Endothelial cell of umbilical vein (primary cell): ENCODE measurements around the gene PPME1. TPM values are rescaled to one million over a fixed set of nuclear protein-coding genes. Genes with fewer than 3 reads are reported as not detected.

Source experiments
- BruUV-seq: library from RNA; stranded (reverse); fragments of 400-500 nt; replicated peaks from 2 replicates; lab custom pipeline; 2021; lab: Mats Ljungman, UMichigan
- CTCF ChIA-PET: fragments of 300-600, 350-600 bp; sonication (Branson Sonifier 250); formaldehyde crosslinking; loops from one replicate; lab custom pipeline; 2021; ENCODE audit warnings: antibody characterized with exemption, inconsistent platforms; lab: Charles Lee
- POLR2A ChIA-PET: fragments of 300-600, 350-600 bp; sonication (Branson Sonifier 250); formaldehyde crosslinking; loops from one replicate; lab custom pipeline; 2021; ENCODE audit warnings: antibody characterized with exemption, inconsistent platforms; lab: Charles Lee
- DNase-seq: peaks from one replicate; pipeline ENCODE4 v3.0.0-alpha.2; 2011; ENCODE audit warnings: low read depth, low spot score
- FAIRE-seq: peaks from 2 replicates; lab custom pipeline; 2011; peaks lifted over from hg19 to GRCh38; lab: Jason Lieb, UNC
- H2AFZ ChIP-seq: 2 replicates; pipeline ENCODE4 v1.6.0; 2012; ENCODE audit warnings: low read depth, low read length, control low read depth, inconsistent platforms
- H3K27ac ChIP-seq: 2 replicates; pipeline ENCODE4 v1.5.1; 2011; ENCODE audit warnings: low read depth, mild to moderate bottlenecking, control low read depth, low read length, moderate library complexity; ENCODE audit not compliant: insufficient read depth
- H3K27me3 ChIP-seq, 2 experiments: 2 replicates each; pipeline versions ENCODE4 v1.6.0 to v1.6.1; 2011; ENCODE audit warnings: low read length in 2 of 2, mixed read lengths in 1 of 2; ENCODE audit not compliant: control insufficient read depth in 2 of 2, insufficient read depth in 2 of 2
- H3K36me3 ChIP-seq, 2 experiments: 2 replicates in 1 of 2; 3 replicates in 1 of 2; pipeline ENCODE4 v1.5.1; 2011; ENCODE audit warnings: low read length in 2 of 2, mild to moderate bottlenecking in 1 of 2, moderate library complexity in 1 of 2; ENCODE audit not compliant: control insufficient read depth in 2 of 2, insufficient read depth in 2 of 2; ENCODE audit errors: extremely low read depth in 1 of 2
- H3K4me1 ChIP-seq: 3 replicates; pipeline ENCODE4 v1.5.1; 2011; ENCODE audit warnings: mild to moderate bottlenecking, low read length; ENCODE audit not compliant: control insufficient read depth, insufficient read depth; ENCODE audit errors: extremely low read depth
- H3K4me2 ChIP-seq: 2 replicates; pipeline ENCODE4 v1.6.1; 2011; ENCODE audit warnings: low read length, control low read depth, mixed read lengths; ENCODE audit not compliant: insufficient read depth
- H3K4me3 ChIP-seq, 3 experiments: fragments of 200-600 bp in 1 of 3; sonication (generic), shearing (Covaris generic) in 1 of 3; replicated peaks in 1 of 3; 2 replicates each; pipeline ENCODE4 v1.5.1; 2011 to 2016; ENCODE audit warnings: control low read depth in 3 of 3, low read length in 3 of 3, mild to moderate bottlenecking in 2 of 3, inconsistent platforms in 1 of 3, low read depth in 1 of 3, moderate library complexity in 1 of 3; ENCODE audit not compliant: insufficient read depth in 1 of 3
- H3K79me2 ChIP-seq: 2 replicates; pipeline ENCODE4 v1.6.0; 2012; ENCODE audit warnings: low read length, inconsistent platforms; ENCODE audit not compliant: control insufficient read depth, insufficient read depth
- H3K9ac ChIP-seq: replicated peaks from 2 replicates; pipeline ENCODE3; 2011; ENCODE audit warnings: low read length, control low read depth; ENCODE audit not compliant: insufficient read depth; ENCODE audit errors: extremely low read depth
- H3K9me1 ChIP-seq: replicated peaks from 3 replicates; pipeline ENCODE4 v1.6.0; 2011; ENCODE audit warnings: mild to moderate bottlenecking, low read length; ENCODE audit not compliant: control insufficient read depth, insufficient read depth; ENCODE audit errors: extremely low read depth
- H3K9me3 ChIP-seq: replicated peaks from 2 replicates; pipeline ENCODE4 v1.5.1; 2012; ENCODE audit warnings: low read length, inconsistent platforms; ENCODE audit not compliant: control insufficient read depth, insufficient read depth
- H4K20me1 ChIP-seq: replicated peaks from 2 replicates; pipeline ENCODE3; 2011; ENCODE audit warnings: mild to moderate bottlenecking, low read length; ENCODE audit not compliant: control insufficient read depth, insufficient read depth; ENCODE audit errors: extremely low read depth
- CTCF ChIP-seq, 2 donors: IDR thresholded peaks; 1 replicate in 1 of 2; 2 replicates in 1 of 2; pipeline ENCODE4 v1.5.1; 2011; ENCODE audit warnings: low read length in 2 of 2, mild to moderate bottlenecking in 2 of 2, moderate library complexity in 2 of 2, control low read depth in 1 of 2, inconsistent platforms in 1 of 2, low read depth in 1 of 2; ENCODE audit not compliant: insufficient read depth in 1 of 2; ENCODE audit errors: extremely low read depth in 1 of 2
- EZH2 ChIP-seq: IDR thresholded peaks from 2 replicates; pipeline ENCODE4 v1.6.1; 2012; ENCODE audit warnings: borderline replicate concordance, low read depth, mild to moderate bottlenecking, moderate library complexity, low read length, inconsistent platforms; ENCODE audit not compliant: severe bottlenecking
- FOS ChIP-seq: IDR thresholded peaks from 2 replicates; pipeline ENCODE4 v1.6.1; 2011; ENCODE audit warnings: mild to moderate bottlenecking, low read length, moderate library complexity, borderline replicate concordance; ENCODE audit not compliant: insufficient read depth
- GATA2 ChIP-seq: IDR thresholded peaks from 2 replicates; pipeline ENCODE4 v1.7.0; 2011; ENCODE audit warnings: low read depth, mild to moderate bottlenecking, moderate library complexity, mixed read lengths, low read length; ENCODE audit not compliant: insufficient read length, insufficient read depth
- JUN ChIP-seq: IDR thresholded peaks from 2 replicates; pipeline ENCODE4 v1.6.1; 2011; ENCODE audit warnings: borderline replicate concordance, low read depth; ENCODE audit not compliant: insufficient read length, insufficient read depth
- MAX ChIP-seq: IDR thresholded peaks from 2 replicates; pipeline ENCODE4 v1.6.1; 2011; ENCODE audit not compliant: insufficient read depth, insufficient read length
- MYC ChIP-seq: IDR thresholded peaks from one replicate; pipeline ENCODE4 v1.6.1; 2011; ENCODE audit warnings: mild to moderate bottlenecking, low read depth, low read length
- POLR2A ChIP-seq: IDR thresholded peaks from 2 replicates; pipeline ENCODE4 v1.6.1; 2012; ENCODE audit warnings: low read depth, mild to moderate bottlenecking, control low read depth, low read length
- POLR2AphosphoS5 ChIP-seq: IDR thresholded peaks from 2 replicates; pipeline ENCODE4 v1.6.1; 2012; ENCODE audit warnings: low read depth, mild to moderate bottlenecking, control low read depth, low read length, moderate library complexity; ENCODE audit not compliant: insufficient read depth
- dilution Hi-C: fragments of 300-500 bp; cut with MboI; formaldehyde crosslinking; loops from one replicate; pipeline ENCODE4 v1.15.0; 2019; ENCODE audit warnings: low sequenced_read_pairs; ENCODE audit not compliant: extremely low pct_ligation_motif_present
- intact Hi-C: fragments of 100-400 bp; cut with micrococcal nuclease; formaldehyde crosslinking; loops from one replicate; pipeline ENCODE4 v1.10.0; 2022
- polyA plus RNA-seq, 4 experiments: library from polyadenylated mRNA; depleted of rRNA in 3 of 4; stranded (reverse) in 3 of 4; unstranded in 1 of 4; fragments of >200 nt; gene quantifications; 2 replicates each; pipeline versions ENCODE4 v1.2.1 to v1.2.3, GENCODE V29; 2011 to 2012; ENCODE audit warnings: missing spikeins in 1 of 4
- total RNA-seq: library from RNA; stranded (reverse); gene quantifications from 2 replicates; pipeline ENCODE4 v1.2.3, GENCODE V29; 2021

The PPME1 gene
- total and polyA plus RNA-seq, 2 donors (not counting 3 experiments of a cell fraction or from before 2014, with no cell fraction given), result 37.2 to 49.9 TPM

- no peak overlapping the region for H3K9ac ChIP-seq
- H3K4me1 ChIP-seq, result no peaks in the 10 kb centered on the region
- H3K27ac ChIP-seq, result no peak overlapping the region
- dilution Hi-C loops, result no loop called here
- no peaks in the 10 kb centered on the region for H3K27me3 ChIP-seq
- H4K20me1 ChIP-seq, result no peaks in the 10 kb centered on the region
- no peaks in the 10 kb centered on the region for H3K9me1 ChIP-seq
- intact Hi-C loops, result no loop called here
- TF ChIP-seq GATA2 (no peak), FOS (no peak), MAX (no peak), CTCF (IDR thresholded peaks at IDR 0.05; ENCODE audit: extremely low read depth in 1 of 2, insufficient read depth in 1 of 2, low read depth in 1 of 2, low read length in 2 of 2) (no peak), POLR2A (no peak), JUN (no peak), EZH2 (no peak), MYC (no peak), POLR2AphosphoS5 (no peak)
- H3K36me3 ChIP-seq, result peaks cover 0 to 5% of the 10 kb centered on the region in 2 experiments
- BruUV-seq, result no TSS peak
- FAIRE-seq (no peak), DNase-seq (no peak)
- no peak overlapping the region for H2AFZ ChIP-seq
- no peaks in the 10 kb centered on the region for H3K9me3 ChIP-seq
- CTCF ChIA-PET, result no interaction called here
- POLR2A ChIA-PET, result no interaction called here
- H3K79me2 ChIP-seq, result no peaks in the 10 kb centered on the region
- no peak overlapping the region for H3K4me3 ChIP-seq
- no peak overlapping the region for H3K4me2 ChIP-seq
Observed at GRCh38 chr11:74276581-74276980, 105.5 kb downstream of the PPME1 start.
